K562 (cell line): Measurements from ENCODE around the gene ATP2B1. TPM values are rescaled to one million over a fixed set of nuclear protein-coding genes. Genes with fewer than 3 reads are reported as not detected.

ENCODE experiments used
- ATF3 ChIP-seq, 2 experiments: fragments of 450-650 bp in 1 of 2; sonication (generic) in 1 of 2; formaldehyde crosslinking in 1 of 2; IDR thresholded peaks in 1 of 2; conservative IDR thresholded peaks in 1 of 2; 2 replicates each; pipeline versions ENCODE4 v1.6.1 to v1.8.1; 2016 to 2023; ENCODE audit warnings: mild to moderate bottlenecking in 2 of 2, moderate library complexity in 2 of 2, inconsistent platforms in 1 of 2, missing genetic modification reagents in 1 of 2
- ATF7 ChIP-seq: fragments of 450-650 bp; IDR thresholded peaks from 2 replicates; pipeline ENCODE4 v1.7.1; 2014; ENCODE audit warnings: mild to moderate bottlenecking, moderate library complexity
- CBFA2T3 ChIP-seq: fragments of 450-650 bp; IDR thresholded peaks from 2 replicates; pipeline ENCODE4 v1.6.1; 2017
- CREB5 ChIP-seq: fragments of 250-450 bp; sonication (Bioruptor Pico); IDR thresholded peaks from 2 replicates; pipeline ENCODE4 v1.5.0; 2020; ENCODE audit warnings: mild to moderate bottlenecking
- ELF1 ChIP-seq: fragments of 200-800 bp; sonication (Bioruptor generic); IDR thresholded peaks from 2 replicates; pipeline ENCODE4 v1.6.1; 2016; ENCODE audit warnings: missing genetic modification characterization, missing compliant biosample characterization
- FOXJ3 ChIP-seq: sonication (generic); formaldehyde crosslinking; IDR thresholded peaks from 2 replicates; pipeline ENCODE4 v1.4.0; 2020; ENCODE audit warnings: mild to moderate bottlenecking, missing genetic modification reagents
- HDAC2 ChIP-seq: fragments of 450-650 bp; IDR thresholded peaks from 2 replicates; pipeline ENCODE4 v1.6.1; 2016; ENCODE audit warnings: mild to moderate bottlenecking
- HDGF ChIP-seq: fragments of 450-650 bp; IDR thresholded peaks from 2 replicates; pipeline ENCODE4 v1.6.1; 2016
- HMGXB4 ChIP-seq: sonication (generic); formaldehyde crosslinking; IDR thresholded peaks from 2 replicates; pipeline ENCODE4 v1.8.1; 2023; ENCODE audit warnings: mild to moderate bottlenecking, missing genetic modification reagents
- PKNOX1 ChIP-seq: fragments of 450-650 bp; IDR thresholded peaks from 2 replicates; pipeline ENCODE4 v1.6.1; 2016
- TCF3 ChIP-seq: sonication (generic); formaldehyde crosslinking; IDR thresholded peaks from 2 replicates; pipeline ENCODE4 v1.4.0; 2020; ENCODE audit warnings: mild to moderate bottlenecking, missing genetic modification reagents
- TEAD1 ChIP-seq, 2 experiments: fragments of 450-650 bp in 1 of 2; sonication (generic) in 1 of 2; formaldehyde crosslinking; IDR thresholded peaks; 2 replicates each; pipeline versions ENCODE4 v1.4.0 to v1.8.0; 2020 to 2022; ENCODE audit warnings: mild to moderate bottlenecking in 2 of 2, missing genetic modification reagents in 1 of 2
- TEAD4 ChIP-seq, 2 experiments: sonication (generic) in 1 of 2; formaldehyde crosslinking in 1 of 2; IDR thresholded peaks; 2 replicates each; pipeline versions ENCODE4 v1.6.1 to v1.8.0; 2012 to 2022; ENCODE audit warnings: borderline replicate concordance in 1 of 2, inconsistent platforms in 1 of 2, low read length in 1 of 2, mild to moderate bottlenecking in 1 of 2, missing genetic modification reagents in 1 of 2
- THAP12 ChIP-seq: fragments of 250-450 bp; sonication (Bioruptor Pico); IDR thresholded peaks from 2 replicates; pipeline ENCODE4 v1.9.0; 2021; ENCODE audit warnings: mild to moderate bottlenecking, inconsistent platforms
- ZBTB8A ChIP-seq: fragments of 450-650 bp; IDR thresholded peaks from 2 replicates; pipeline ENCODE4 v1.6.1; 2018; ENCODE audit warnings: mild to moderate bottlenecking, moderate library complexity; ENCODE audit not compliant: partially characterized antibody
- ZNF280A ChIP-seq: fragments of 450-650 bp; IDR thresholded peaks from 2 replicates; pipeline ENCODE4 v1.6.1; 2018; ENCODE audit warnings: mild to moderate bottlenecking, low read depth; ENCODE audit not compliant: partially characterized antibody
- ZNF384 ChIP-seq: IDR thresholded peaks from 2 replicates; pipeline ENCODE4 v1.6.1; 2012; ENCODE audit warnings: low read depth, low read length, improper control_type of control experiment
- polyA plus RNA-seq, 8 experiments: library from polyadenylated mRNA; depleted of rRNA in 4 of 8; stranded (reverse) in 5 of 8; unstranded in 3 of 8; fragments of >200 nt; fragmentation: Nextera tagmentation in 2 of 8; fragmentation: Illumina TruSeq in 1 of 8; extraction: Ambion mirVana in 2 of 8; extraction: Trizol in 1 of 8; gene quantifications; 2 replicates each; pipeline versions ENCODE4 v1.2.1 to v1.2.3, GENCODE V29; 2011 to 2014; ENCODE audit warnings: inconsistent platforms in 1 of 8, missing spikeins in 1 of 8
- total RNA-seq, 7 experiments: library from RNA; depleted of rRNA in 6 of 7; stranded (reverse); fragments of >200 nt in 6 of 7; fragmentation: Illumina TruSeq in 2 of 7; extraction: Trizol in 2 of 7; gene quantifications; 2 replicates each; pipeline versions ENCODE4 v1.2.1 to v1.2.3, GENCODE V29; 2011 to 2021; ENCODE audit warnings: low replicate concordance in 1 of 7

ATP2B1 gene
- total and polyA plus RNA-seq, 9 of the 15 experiments (the other 6 are each of a cell fraction or from before 2014, with no cell fraction given), result 8.6 to 39.0 (median 27.8) TPM

- peak; percentile 40 for TF ChIP-seq CBFA2T3
- no peak for TF ChIP-seq THAP12 (CRISPR knock-in tag)
- TF ChIP-seq PKNOX1, result peak; percentile 51
- TF ChIP-seq HMGXB4 (CRISPR knock-in tag), result no peak
- peak; percentile 99 for TF ChIP-seq ATF3 (IDR thresholded peaks at IDR 0.05)
- peak; percentile 97 for TF ChIP-seq ATF3 (CRISPR knock-in tag; conservative IDR thresholded peaks at IDR 0.05)
- TF ChIP-seq CREB5 (CRISPR knock-in tag), result no peak
- peak; percentile 38; the same call in 1 of the 2 replicates for TF ChIP-seq TCF3 (CRISPR knock-in tag)
- TF ChIP-seq ZNF280A, result no peak
- no peak for TF ChIP-seq ELF1 (tag)
- TF ChIP-seq FOXJ3 (CRISPR knock-in tag), result peak; percentile 57; the same call in 1 of the 2 replicates
- peak; percentile 97 for TF ChIP-seq ATF7
- no peak for TF ChIP-seq ZBTB8A
- peak; percentile 88 for TF ChIP-seq ZNF384
- TF ChIP-seq HDAC2, result peak; percentile 99
- TF ChIP-seq HDGF, result no peak
- TF ChIP-seq TEAD1 (CRISPR knock-in tag; IDR thresholded peaks at IDR 0.05), result 0 out of 4 replicates have a peak, but pooled peaks of 1 of the 2 experiments have one; percentile 8
- peak; percentile 61; the same call in 1 of the 2 replicates for TF ChIP-seq TEAD4 (IDR thresholded peaks at IDR 0.05; ENCODE audit: low read length)
- TF ChIP-seq TEAD4 (CRISPR knock-in tag; IDR thresholded peaks at IDR 0.05; ENCODE audit: borderline replicate concordance), result no peak
These were observed 48.2 kb upstream of the ATP2B1 start (continued) for GRCh38 chr12:89756585-89757398.
